ENCODE measurements around the gene UTP11. TPM values are rescaled to one million over a fixed set of nuclear protein-coding genes. Genes with fewer than 3 reads are reported as not detected.

UTP11 gene
- total RNA-seq, 2 experiments from 2014 or later: 51.2 to 52.3 TPM

- peaks cover 17% of the 10 kb centered on the region for H3K27me3 Mint-ChIP-seq
- CTCF ChIA-PET: interaction anchor here (6.0 kb wide), 1 partner anchor 43 kb away, joined by 101 read pairs; no protein-coding TSS in a partner anchor
Observed at GRCh38 chr1:38068980-38069340, 56.4 kb downstream of the UTP11 start.

GRCh38 chr1:38071312-38072256 is 59.0 kb downstream of the UTP11 start:
- Mint-ChIP-seq H3K9me3 (no peaks in the 10 kb centered on the region), H3K4me1 (ENCODE audit: low read depth) (no peaks in the 10 kb centered on the region), H3K36me3 (no peaks in the 10 kb centered on the region), H3K4me3 (no peak overlapping the region), H3K27ac (no peak overlapping the region), H3K27me3 (peaks cover 26% of the 10 kb centered on the region)
- ChIA-PET CTCF (interaction anchor here (0.6 to 6.0 kb wide), 22 partner anchors 8 to 764 kb away, joined by 3 to 101 read pairs (median 6); partner anchors contain the start of genes POU3F1 and SF3A3), POLR2A (interaction anchor here (1.3 kb wide), 2 partner anchors 44 to 45 kb away, joined by 3 to 5 read pairs; no protein-coding TSS in a partner anchor)
- intact Hi-C loops (cut with micrococcal nuclease): loop anchor here (1.0 kb wide), 1 partner anchor 43 kb away; no protein-coding TSS in a partner anchor
- DNase-seq: no peak

More at GRCh38 chr1:38068980-38069340, 56.4 kb downstream of the UTP11 start:
- Mint-ChIP-seq H3K4me3 (no peak overlapping the region), H3K27ac (no peak overlapping the region), H3K36me3 (no peaks in the 10 kb centered on the region), H3K4me1 (ENCODE audit: low read depth) (no peaks in the 10 kb centered on the region), H3K9me3 (no peaks in the 10 kb centered on the region)
- DNase-seq: no peak
- POLR2A ChIA-PET: no interaction called here
- intact Hi-C loops (cut with micrococcal nuclease): no loop called here

DNA sequence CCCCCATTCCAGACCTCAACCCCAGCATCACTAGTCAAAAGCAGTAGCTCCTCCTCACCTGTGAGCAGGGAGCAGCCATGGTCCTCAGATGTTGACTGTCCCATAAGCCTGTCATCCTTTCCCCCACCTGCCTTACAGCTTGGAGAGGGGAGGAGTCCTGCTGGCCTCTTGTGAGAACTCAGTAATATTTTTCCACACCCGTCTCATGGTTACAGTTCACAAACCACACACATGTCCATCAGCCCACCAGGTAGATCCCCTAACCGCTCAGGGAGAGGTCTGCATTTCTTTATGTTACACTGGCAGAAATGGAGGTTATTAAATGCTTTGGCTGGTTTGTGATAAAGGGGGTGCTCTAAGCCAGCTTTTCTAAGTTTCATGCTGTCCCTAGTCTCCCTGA is 60.3 kb downstream of the UTP11 start:
- ChIA-PET POLR2A (no interaction called here), CTCF (interaction anchor here (1.4 to 6.0 kb wide), 7 partner anchors 12 to 83 kb away, joined by 3 to 101 read pairs (median 12); partner anchors contain the start of genes POU3F1 and SF3A3)
- Mint-ChIP-seq H3K4me1 (ENCODE audit: low read depth) (no peaks in the 10 kb centered on the region), H3K27me3 (peaks cover 25% of the 10 kb centered on the region), H3K27ac (no peak overlapping the region), H3K36me3 (no peaks in the 10 kb centered on the region), H3K9me3 (no peaks in the 10 kb centered on the region), H3K4me3 (no peak overlapping the region)
- intact Hi-C loops (cut with micrococcal nuclease): loop anchor here (1.0 kb wide), 1 partner anchor 45 kb away; no protein-coding TSS in a partner anchor
- no peak for DNase-seq

DNA sequence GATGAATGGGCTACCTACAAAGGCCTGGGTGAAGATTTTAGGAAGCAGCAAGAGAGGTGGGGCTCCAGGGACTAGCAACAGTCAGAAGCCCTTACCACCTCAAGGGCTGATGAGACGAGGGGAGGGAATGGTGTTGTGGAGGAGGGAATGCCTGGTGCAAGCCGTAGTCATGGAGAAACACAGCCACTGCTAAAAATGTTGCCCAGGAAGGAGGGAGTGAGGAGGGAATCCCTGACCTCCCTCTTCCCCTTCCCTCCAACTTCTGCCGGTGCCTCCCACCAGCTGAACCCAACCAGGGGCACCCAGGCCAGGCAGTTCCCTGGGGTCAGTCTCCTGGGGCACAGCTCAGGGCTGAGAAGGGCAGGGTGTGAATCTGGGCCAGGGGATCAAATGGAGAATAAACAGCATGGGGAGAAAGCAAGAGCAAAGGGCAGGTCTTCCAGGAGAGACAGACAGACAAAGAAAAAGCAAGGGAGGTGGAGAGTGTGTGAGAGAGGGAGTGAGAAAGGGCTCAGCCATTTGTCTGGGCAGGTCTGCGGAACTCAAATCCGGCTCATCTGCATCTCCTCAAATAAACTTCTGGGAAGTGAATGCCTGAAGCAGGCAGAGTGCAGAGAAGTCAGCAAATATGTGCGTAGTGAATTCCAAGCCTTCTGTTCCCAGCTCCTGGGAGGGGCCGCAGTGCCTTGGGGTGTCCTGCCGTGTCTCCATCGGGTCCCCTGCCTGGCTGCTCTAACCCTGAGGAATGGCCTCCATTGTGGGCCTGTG is 61.2 kb downstream of the UTP11 start:
- no peaks in the 10 kb centered on the region for H3K4me1 Mint-ChIP-seq (ENCODE audit: low read depth)
- no peaks in the 10 kb centered on the region for H3K36me3 Mint-ChIP-seq
- no peak for DNase-seq
- ChIA-PET POLR2A (no interaction called here), CTCF (interaction anchor here (0.5 to 1.5 kb wide), 2 partner anchors 11 to 777 kb away, joined by 3 read pairs; no protein-coding TSS in a partner anchor)
- no peak overlapping the region for H3K4me3 Mint-ChIP-seq
- intact Hi-C loops (cut with micrococcal nuclease): no loop called here
- H3K27ac Mint-ChIP-seq: no peak overlapping the region
- no peaks in the 10 kb centered on the region for H3K9me3 Mint-ChIP-seq
- peaks cover 20% of the 10 kb centered on the region for H3K27me3 Mint-ChIP-seq

DNA sequence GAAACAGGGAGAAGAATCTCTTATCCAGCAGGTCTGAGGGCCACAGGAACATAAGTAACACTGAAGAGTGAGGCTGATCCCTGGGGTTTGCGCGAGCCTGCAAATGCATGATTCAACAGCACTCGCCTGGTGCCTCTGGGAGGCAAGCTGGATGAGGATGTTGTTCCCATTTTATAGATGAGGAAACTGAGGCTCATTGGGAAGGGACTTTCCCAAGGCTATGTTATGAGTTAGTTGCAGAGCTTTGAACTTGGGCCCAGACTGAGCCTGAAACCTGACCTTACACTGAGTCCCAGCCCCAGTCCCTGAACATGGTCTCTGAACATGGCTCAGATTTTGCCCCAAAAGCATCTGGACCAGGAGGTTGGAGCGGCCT is 61.8 kb downstream of the UTP11 start:
- H3K36me3 Mint-ChIP-seq: no peaks in the 10 kb centered on the region
- H3K9me3 Mint-ChIP-seq: no peaks in the 10 kb centered on the region
- H3K27ac Mint-ChIP-seq: no peak overlapping the region
- H3K4me3 Mint-ChIP-seq: no peak overlapping the region
- peaks cover 20% of the 10 kb centered on the region for H3K27me3 Mint-ChIP-seq
- CTCF ChIA-PET: interaction anchor here (1.5 kb wide), 1 partner anchor 10 kb away, joined by 3 read pairs; no protein-coding TSS in a partner anchor
- intact Hi-C loops (cut with micrococcal nuclease): no loop called here
- DNase-seq: no peak
- POLR2A ChIA-PET: no interaction called here
- no peaks in the 10 kb centered on the region for H3K4me1 Mint-ChIP-seq (ENCODE audit: low read depth)

Other genes starting within 250 kb of the UTP11 start
- gene EPHA10, start 247.6 kb upstream of the UTP11 start, total RNA-seq: under 1 TPM; 0.48 to 0.92 TPM
- 1 to 10 TPM; 1.5 TPM for gene MANEAL, start 218.9 kb upstream of the UTP11 start, total RNA-seq
- gene C1orf122, start 204.9 kb upstream of the UTP11 start, total RNA-seq: 10 to 100 TPM; 18.1 to 19.7 TPM
- gene YRDC, start 204.5 kb upstream of the UTP11 start, total RNA-seq: 10 to 100 TPM; 34.1 to 36.1 TPM
- gene MTF1, start 153.1 kb upstream of the UTP11 start, total RNA-seq: 10 to 100 TPM; 21.1 to 22.8 TPM
- 10 to 100 TPM; 24.3 to 24.4 TPM for gene INPP5B, start 65.7 kb upstream of the UTP11 start, total RNA-seq
- gene SF3A3, start 22.7 kb upstream of the UTP11 start, total RNA-seq: 10 to 100 TPM; 93.5 to 94.4 TPM
- gene FHL3, start 7.2 kb upstream of the UTP11 start, total RNA-seq: 10 to 100 TPM; 14.4 to 14.7 TPM
- under 1 TPM; 0.26 to 0.36 TPM for gene POU3F1, start 34.1 kb downstream of the UTP11 start, total RNA-seq